ENCODE results near the gene HPSE2. TPM values are rescaled to one million over a fixed set of nuclear protein-coding genes. Genes with fewer than 3 reads are reported as not detected.

HPSE2 gene
- total RNA-seq, 1 experiment from 2014 or later = 0.05 TPM

- Histone ChIP-seq H3K9me3 (ENCODE audit: control insufficient read depth in 1 of 2, insufficient read depth in 1 of 2, low read depth in 1 of 2, low read length in 2 of 2) (no peaks in the 10 kb centered on the region), H4K20me1 (ENCODE audit: insufficient read depth) (no peaks in the 10 kb centered on the region), H3K36me3 (ENCODE audit: control insufficient read depth in 1 of 2, insufficient read depth in 2 of 2, low read length in 2 of 2) (no peaks in the 10 kb centered on the region), H3K9me2 (ENCODE audit: insufficient read depth) (no peaks in the 10 kb centered on the region), H3K27me3 (ENCODE audit: insufficient read depth, low read length) (peaks cover 59% of the 10 kb centered on the region), H2AFZ (ENCODE audit: low read depth, low read length, poor library complexity, severe bottlenecking) (no peak overlapping the region), H3K79me2 (ENCODE audit: insufficient read depth, low read length) (no peaks in the 10 kb centered on the region), H3K27ac (ENCODE audit: low read depth, low read length) (no peak overlapping the region), H3K4me3 (replicated peaks in 1 of 2; ENCODE audit: low read depth in 1 of 2, low read length in 2 of 2) (no peak overlapping the region), H3K4me2 (ENCODE audit: low read length) (no peak overlapping the region), H3K4me1 (ENCODE audit: control insufficient read depth in 1 of 2, insufficient read depth in 2 of 2, low read length in 2 of 2) (no peaks in the 10 kb centered on the region), H3K9ac (ENCODE audit: low read length) (no peak overlapping the region)
- ChIA-PET CTCF (no interaction called here), POLR2A (no interaction called here), RAD21 (ENCODE audit: low non-redundant PET in 1 of 2, low total read pairs in 2 of 2, uncharacterized antibody in 2 of 2, unreplicated experiment in 2 of 2) (no interaction called here)
- intact Hi-C loops (cut with micrococcal nuclease) = no loop called here
- no TSS peak for BruUV-seq (replicated peaks)
- no peak for TF ChIP-seq SRF (IDR thresholded peaks at IDR 0.05; ENCODE audit: low read depth)
- TF ChIP-seq ZFX (IDR thresholded peaks at IDR 0.05) = no peak
- no peak for TF ChIP-seq RAD21 (IDR thresholded peaks at IDR 0.05; ENCODE audit: low read depth)
- TF ChIP-seq TCF7L2 (IDR thresholded peaks at IDR 0.05; ENCODE audit: borderline replicate concordance, extremely low read depth, insufficient read depth, insufficient read length) = no peak
- TF ChIP-seq, protein P1, sequence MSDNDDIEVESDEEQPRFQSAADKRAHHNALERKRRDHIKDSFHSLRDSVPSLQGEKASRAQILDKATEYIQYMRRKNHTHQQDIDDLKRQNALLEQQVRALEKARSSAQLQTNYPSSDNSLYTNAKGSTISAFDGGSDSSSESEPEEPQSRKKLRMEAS (IDR thresholded peaks at IDR 0.05) = no peak
- no peak for TF ChIP-seq YY1 (IDR thresholded peaks at IDR 0.05; ENCODE audit: extremely low read depth, insufficient replicate concordance, low read depth, low read length)
- TF ChIP-seq ATF3 (IDR thresholded peaks at IDR 0.05) = no peak
- TF ChIP-seq CTCF (IDR thresholded peaks at IDR 0.05 in 2 of 3, conservative IDR thresholded peaks at IDR 0.05 in 1 of 3; ENCODE audit: borderline replicate concordance in 1 of 3, insufficient read depth in 1 of 3, low read depth in 2 of 3, low read length in 2 of 3) = no peak
- ATAC-seq = no peak; the same call in 1 of the 2 replicates
- no peak for DNase-seq (ENCODE audit: low read depth, low spot score)
These were observed 3.2 kb downstream of the HPSE2 start for GRCh38 chr10:99232360-99232999.

Data from HCT116 (cell line).